Glutamatergic neuron (in vitro differentiated cells): ENCODE measurements around the gene MFNG. TPM values are rescaled to one million over a fixed set of nuclear protein-coding genes. Genes with fewer than 3 reads are reported as not detected.
A peak's percentile ranks its signal among the peaks of the same experiment; 100 is the strongest.

Experiments used
- DNase-seq: peaks from one replicate; pipeline ENCODE4 v3.0.0; 2022
- H3K27ac Mint-ChIP-seq: one replicate; pipeline ENCODE4 v1.8.0; 2020; ENCODE audit warnings: mild to moderate bottlenecking, mixed read lengths, inconsistent platforms; ENCODE audit not compliant: unreplicated experiment
- H3K27me3 Mint-ChIP-seq: one replicate; pipeline ENCODE4 v1.8.0; 2020; ENCODE audit warnings: mild to moderate bottlenecking, moderate library complexity, mixed read lengths, inconsistent platforms; ENCODE audit not compliant: unreplicated experiment
- H3K36me3 Mint-ChIP-seq: one replicate; pipeline ENCODE4 v1.8.0; 2020; ENCODE audit warnings: mild to moderate bottlenecking, mixed read lengths, inconsistent platforms; ENCODE audit not compliant: unreplicated experiment
- H3K4me1 Mint-ChIP-seq: one replicate; pipeline ENCODE4 v1.8.0; 2020; ENCODE audit warnings: mild to moderate bottlenecking, low read depth, mixed read lengths, inconsistent platforms; ENCODE audit not compliant: unreplicated experiment
- H3K4me3 Mint-ChIP-seq: one replicate; pipeline ENCODE4 v1.8.0; 2020; ENCODE audit warnings: mild to moderate bottlenecking, mixed read lengths, inconsistent platforms; ENCODE audit not compliant: unreplicated experiment
- H3K9me3 Mint-ChIP-seq: one replicate; pipeline ENCODE4 v1.8.0; 2020; ENCODE audit warnings: mild to moderate bottlenecking, moderate library complexity, mixed read lengths, inconsistent platforms; ENCODE audit not compliant: unreplicated experiment
- CTCF ChIP-seq: fragments of 200-600 bp; sonication (generic); IDR thresholded peaks from one replicate; pipeline ENCODE4 v1.5.0; 2021; ENCODE audit not compliant: partially characterized antibody, unreplicated experiment
- total RNA-seq: library from RNA; stranded (reverse); fragmentation: NEBNext Ultra II Directional; extraction: Animal tissue kit (Norgen Biotek cat#: 25700); gene quantifications from one replicate; pipeline ENCODE4 v1.2.1, GENCODE V29; 2021; ENCODE audit not compliant: unreplicated experiment

MFNG gene
- total RNA-seq, 1 donor from 2014 or later, result 61.1 TPM

- Mint-ChIP-seq H3K4me3 (no peak overlapping the region), H3K9me3 (peaks cover 8% of the 10 kb centered on the region), H3K36me3 (no peaks in the 10 kb centered on the region), H3K4me1 (peaks cover 27% of the 10 kb centered on the region), H3K27ac (peak overlapping the region; percentile 25), H3K27me3 (peaks cover 11% of the 10 kb centered on the region)
- no peak for TF ChIP-seq CTCF
- no peak for DNase-seq
Measured at GRCh38 chr22:37501610-37502341, 15.6 kb upstream of the MFNG start.

GRCh38 chr22:37500745-37501609 lies 14.8 kb upstream of the MFNG start:
- no peak for TF ChIP-seq CTCF
- Mint-ChIP-seq H3K4me1 (peaks cover 28% of the 10 kb centered on the region), H3K27ac (peak overlapping the region; percentile 28), H3K27me3 (peaks cover 11% of the 10 kb centered on the region), H3K9me3 (peaks cover 8% of the 10 kb centered on the region), H3K4me3 (no peak overlapping the region), H3K36me3 (no peaks in the 10 kb centered on the region)
- no peak for DNase-seq

- Mint-ChIP-seq H3K9me3 (peaks cover 8% of the 10 kb centered on the region), H3K27me3 (peaks cover 11% of the 10 kb centered on the region), H3K27ac (no peak overlapping the region), H3K4me3 (no peak overlapping the region), H3K4me1 (peaks cover 28% of the 10 kb centered on the region), H3K36me3 (no peaks in the 10 kb centered on the region)
- no peak for TF ChIP-seq CTCF
- no peak for DNase-seq
Measured at GRCh38 chr22:37499789-37500540, 13.8 kb upstream of the MFNG start.

GRCh38 chr22:37499027-37499707 lies 13.0 kb upstream of the MFNG start:
- Mint-ChIP-seq H3K4me1 (peaks cover 28% of the 10 kb centered on the region), H3K27ac (peak overlapping the region; percentile 78), H3K36me3 (no peaks in the 10 kb centered on the region), H3K4me3 (no peak overlapping the region), H3K9me3 (peaks cover 8% of the 10 kb centered on the region), H3K27me3 (peaks cover 8% of the 10 kb centered on the region)
- no peak for DNase-seq
- TF ChIP-seq CTCF, result no peak
